ENCODE measurements around the gene TSPAN32. TPM values are rescaled to one million over a fixed set of nuclear protein-coding genes. Genes with fewer than 3 reads are reported as not detected.
A peak's percentile ranks its signal among the peaks of the same experiment; 100 is the strongest.
"Not testable (repeated sequence)": the region's sequence is repeated elsewhere in the genome, so short reads cannot be mapped to it uniquely, and the experiment has no call there.

TSPAN32 gene
- total RNA-seq, 1 donor from 2014 or later = 2.6 TPM

DNA sequence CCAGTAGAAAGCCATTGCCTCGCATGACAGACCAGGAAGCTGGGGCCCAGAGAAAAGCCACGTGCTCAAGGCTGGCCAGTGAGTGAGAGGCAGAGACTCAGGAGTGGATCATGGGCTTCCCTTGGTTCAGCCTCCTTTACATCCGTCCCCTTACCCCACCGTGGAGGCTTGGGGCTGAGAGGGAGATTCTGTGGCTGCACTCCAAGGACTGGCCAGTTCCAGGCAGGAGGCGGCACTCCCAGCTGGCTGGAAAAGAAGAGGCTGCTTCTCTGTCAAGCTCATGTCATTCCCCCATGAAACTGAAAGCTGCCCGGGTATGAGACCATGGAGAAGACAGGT is 24.8 kb upstream of the TSPAN32 start:
- TF ChIP-seq, protein P1, sequence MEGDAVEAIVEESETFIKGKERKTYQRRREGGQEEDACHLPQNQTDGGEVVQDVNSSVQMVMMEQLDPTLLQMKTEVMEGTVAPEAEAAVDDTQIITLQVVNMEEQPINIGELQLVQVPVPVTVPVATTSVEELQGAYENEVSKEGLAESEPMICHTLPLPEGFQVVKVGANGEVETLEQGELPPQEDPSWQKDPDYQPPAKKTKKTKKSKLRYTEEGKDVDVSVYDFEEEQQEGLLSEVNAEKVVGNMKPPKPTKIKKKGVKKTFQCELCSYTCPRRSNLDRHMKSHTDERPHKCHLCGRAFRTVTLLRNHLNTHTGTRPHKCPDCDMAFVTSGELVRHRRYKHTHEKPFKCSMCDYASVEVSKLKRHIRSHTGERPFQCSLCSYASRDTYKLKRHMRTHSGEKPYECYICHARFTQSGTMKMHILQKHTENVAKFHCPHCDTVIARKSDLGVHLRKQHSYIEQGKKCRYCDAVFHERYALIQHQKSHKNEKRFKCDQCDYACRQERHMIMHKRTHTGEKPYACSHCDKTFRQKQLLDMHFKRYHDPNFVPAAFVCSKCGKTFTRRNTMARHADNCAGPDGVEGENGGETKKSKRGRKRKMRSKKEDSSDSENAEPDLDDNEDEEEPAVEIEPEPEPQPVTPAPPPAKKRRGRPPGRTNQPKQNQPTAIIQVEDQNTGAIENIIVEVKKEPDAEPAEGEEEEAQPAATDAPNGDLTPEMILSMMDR (conservative IDR thresholded peaks at IDR 0.05) = no peak
- Mint-ChIP-seq H3K27ac (no peak overlapping the region), H3K9me3 (no peaks in the 10 kb centered on the region), H3K27me3 (peaks cover 55% of the 10 kb centered on the region), H3K36me3 (no peaks in the 10 kb centered on the region), H3K4me1 (ENCODE audit: unreplicated experiment) (no peaks in the 10 kb centered on the region), H3K4me3 (no peak overlapping the region)
- DNase-seq (ENCODE audit: extremely low spot score, unreplicated experiment) = no peak

- Mint-ChIP-seq H3K4me1 (ENCODE audit: unreplicated experiment) (no peaks in the 10 kb centered on the region), H3K27me3 (peaks cover 49% of the 10 kb centered on the region), H3K9me3 (no peaks in the 10 kb centered on the region), H3K36me3 (no peaks in the 10 kb centered on the region), H3K27ac (no peak overlapping the region), H3K4me3 (no peak overlapping the region)
- DNase-seq (ENCODE audit: extremely low spot score, unreplicated experiment) = no peak
- TF ChIP-seq, protein P1 (conservative IDR thresholded peaks at IDR 0.05) = no peak
Observed at GRCh38 chr11:2277933-2278523, 23.8 kb upstream of the TSPAN32 start.

GRCh38 chr11:2280208-2280607 is 21.6 kb upstream of the TSPAN32 start:
- no peaks in the 10 kb centered on the region for H3K9me3 Mint-ChIP-seq
- DNase-seq (ENCODE audit: extremely low spot score, unreplicated experiment) = no peak
- H3K36me3 Mint-ChIP-seq = no peaks in the 10 kb centered on the region
- H3K4me1 Mint-ChIP-seq (ENCODE audit: unreplicated experiment) = no peaks in the 10 kb centered on the region
- peaks cover 46% of the 10 kb centered on the region for H3K27me3 Mint-ChIP-seq
- TF ChIP-seq, protein P1 (conservative IDR thresholded peaks at IDR 0.05) = no peak
- H3K4me3 Mint-ChIP-seq = no peak overlapping the region
- no peak overlapping the region for H3K27ac Mint-ChIP-seq

- not testable (repeated sequence) for H3K4me1 Mint-ChIP-seq (ENCODE audit: unreplicated experiment); H3K9me3 Mint-ChIP-seq; H3K36me3 Mint-ChIP-seq; H3K4me3 Mint-ChIP-seq; H3K27ac Mint-ChIP-seq
- H3K27me3 Mint-ChIP-seq = peaks cover 52% of the 10 kb centered on the region
- DNase-seq (ENCODE audit: extremely low spot score, unreplicated experiment) = peak; percentile 37
Observed at GRCh38 chr11:2286350-2286749, 15.5 kb upstream of the TSPAN32 start.

- H3K27me3 Mint-ChIP-seq = peaks cover 47% of the 10 kb centered on the region
- peak; percentile 55 for DNase-seq (ENCODE audit: extremely low spot score, unreplicated experiment)
- no peak overlapping the region for H3K27ac Mint-ChIP-seq
Observed at GRCh38 chr11:2287091-2287490, 14.7 kb upstream of the TSPAN32 start.

GRCh38 chr11:2289350-2289749 is 12.5 kb upstream of the TSPAN32 start:
- H3K27me3 Mint-ChIP-seq = peaks cover 43% of the 10 kb centered on the region
- DNase-seq (ENCODE audit: extremely low spot score, unreplicated experiment) = peak; percentile 24
- TF ChIP-seq, protein P1 (conservative IDR thresholded peaks at IDR 0.05) = no peak

More at GRCh38 chr11:2287091-2287490, 14.7 kb upstream of the TSPAN32 start:
- H3K9me3 Mint-ChIP-seq = no peaks in the 10 kb centered on the region
- peaks cover 5% of the 10 kb centered on the region for H3K4me1 Mint-ChIP-seq (ENCODE audit: unreplicated experiment)
- H3K4me3 Mint-ChIP-seq = no peak overlapping the region
- no peaks in the 10 kb centered on the region for H3K36me3 Mint-ChIP-seq
- TF ChIP-seq, protein P1 (conservative IDR thresholded peaks at IDR 0.05) = no peak

More at GRCh38 chr11:2289350-2289749, 12.5 kb upstream of the TSPAN32 start:
- Mint-ChIP-seq H3K9me3 (no peaks in the 10 kb centered on the region), H3K4me3 (no peak overlapping the region), H3K27ac (no peak overlapping the region), H3K4me1 (ENCODE audit: unreplicated experiment) (peaks cover 5% of the 10 kb centered on the region), H3K36me3 (no peaks in the 10 kb centered on the region)

Data from type B pancreatic cell (in vitro differentiated cells).